ENCODE results near the gene CDC37L1.

The CDC37L1 gene

GRCh38 chr9:4670591-4670990, 8.8 kb upstream of the CDC37L1 start:
- Histone ChIP-seq H3K27ac (no peak overlapping the region), H3K4me3 (no peak overlapping the region), H3K9me3 (no peaks in the 10 kb centered on the region), H3K27me3 (no peaks in the 10 kb centered on the region), H3K4me1 (peaks cover 0 to 7% (median 2%) of the 10 kb centered on the region in 4 donors), H3K36me3 (no peaks in the 10 kb centered on the region)
- DNase-seq, result no peak
- intact Hi-C loops (cut with DNase I; ENCODE audit: low total_unique reads), result no loop called here
- TF ChIP-seq, protein P1, sequence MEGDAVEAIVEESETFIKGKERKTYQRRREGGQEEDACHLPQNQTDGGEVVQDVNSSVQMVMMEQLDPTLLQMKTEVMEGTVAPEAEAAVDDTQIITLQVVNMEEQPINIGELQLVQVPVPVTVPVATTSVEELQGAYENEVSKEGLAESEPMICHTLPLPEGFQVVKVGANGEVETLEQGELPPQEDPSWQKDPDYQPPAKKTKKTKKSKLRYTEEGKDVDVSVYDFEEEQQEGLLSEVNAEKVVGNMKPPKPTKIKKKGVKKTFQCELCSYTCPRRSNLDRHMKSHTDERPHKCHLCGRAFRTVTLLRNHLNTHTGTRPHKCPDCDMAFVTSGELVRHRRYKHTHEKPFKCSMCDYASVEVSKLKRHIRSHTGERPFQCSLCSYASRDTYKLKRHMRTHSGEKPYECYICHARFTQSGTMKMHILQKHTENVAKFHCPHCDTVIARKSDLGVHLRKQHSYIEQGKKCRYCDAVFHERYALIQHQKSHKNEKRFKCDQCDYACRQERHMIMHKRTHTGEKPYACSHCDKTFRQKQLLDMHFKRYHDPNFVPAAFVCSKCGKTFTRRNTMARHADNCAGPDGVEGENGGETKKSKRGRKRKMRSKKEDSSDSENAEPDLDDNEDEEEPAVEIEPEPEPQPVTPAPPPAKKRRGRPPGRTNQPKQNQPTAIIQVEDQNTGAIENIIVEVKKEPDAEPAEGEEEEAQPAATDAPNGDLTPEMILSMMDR (IDR thresholded peaks at IDR 0.05), result no peak

- H3K36me3 ChIP-seq, result no peaks in the 10 kb centered on the region
- H3K9me3 ChIP-seq, result no peaks in the 10 kb centered on the region
- no peak for DNase-seq
- intact Hi-C loops (cut with DNase I; ENCODE audit: low total_unique reads), result no loop called here
- TF ChIP-seq, protein P1 (IDR thresholded peaks at IDR 0.05), result no peak
- no peaks in the 10 kb centered on the region for H3K27me3 ChIP-seq
- H3K4me1 ChIP-seq, result no peaks in the 10 kb centered on the region
- H3K27ac ChIP-seq, result no peak overlapping the region
- H3K4me3 ChIP-seq, result no peak overlapping the region
Measured at GRCh38 chr9:4671737-4672136, 7.6 kb upstream of the CDC37L1 start.

GRCh38 chr9:4674783-4675182, 4.6 kb upstream of the CDC37L1 start:
- TF ChIP-seq, protein P1 (IDR thresholded peaks at IDR 0.05), result no peak
- Histone ChIP-seq H3K27ac (no peak overlapping the region), H3K27me3 (no peaks in the 10 kb centered on the region), H3K9me3 (no peaks in the 10 kb centered on the region), H3K4me3 (no peak overlapping the region), H3K4me1 (peaks cover 0 to 8% (median 3%) of the 10 kb centered on the region in 4 donors), H3K36me3 (no peaks in the 10 kb centered on the region)
- no peak for DNase-seq
- intact Hi-C loops (cut with DNase I; ENCODE audit: low total_unique reads), result no loop called here

DNA sequence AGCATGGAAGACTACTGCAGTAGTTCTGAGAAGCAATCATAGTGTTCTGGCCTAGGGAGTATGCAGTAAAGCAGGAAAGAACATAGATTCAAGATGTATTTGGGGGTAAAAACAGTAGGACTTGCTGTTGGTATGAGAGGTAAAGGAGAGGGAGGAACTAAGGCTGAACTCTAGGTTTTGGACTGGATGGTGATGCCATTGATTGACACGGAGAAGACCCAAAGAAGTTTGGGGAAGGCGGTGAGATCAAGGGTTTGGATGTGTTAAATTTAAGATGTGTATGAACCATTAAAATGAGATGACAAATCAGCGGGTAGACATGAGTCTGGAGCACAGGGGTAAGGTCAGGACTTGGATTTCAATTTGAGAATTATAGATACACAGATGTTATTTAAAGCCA, 2.0 kb upstream of the CDC37L1 start:
- Histone ChIP-seq H3K4me3 (no peak overlapping the region), H3K4me1 (peaks cover 0 to 23% (median 11%) of the 10 kb centered on the region in 4 donors), H3K9me3 (no peaks in the 10 kb centered on the region), H3K27ac (peak overlapping the region in 1 of 2 donors; percentile 99), H3K27me3 (no peaks in the 10 kb centered on the region), H3K36me3 (no peaks in the 10 kb centered on the region)
- TF ChIP-seq, protein P1 (IDR thresholded peaks at IDR 0.05), result no peak
- DNase-seq, result no peak
- intact Hi-C loops (cut with DNase I; ENCODE audit: low total_unique reads), result no loop called here

- DNase-seq, result no peak
Measured at GRCh38 chr9:4678679-4679267, 596 bp upstream of the CDC37L1 start.

More at GRCh38 chr9:4678679-4679267, 596 bp upstream of the CDC37L1 start:
- peak overlapping the region; percentile 81 to 82 for H3K4me3 ChIP-seq
- H3K4me1 ChIP-seq, result peaks cover 0 to 34% (median 12%) of the 10 kb centered on the region in 4 donors
- TF ChIP-seq, protein P1 (IDR thresholded peaks at IDR 0.05), result no peak
- H3K27me3 ChIP-seq, result no peaks in the 10 kb centered on the region
- no peaks in the 10 kb centered on the region for H3K36me3 ChIP-seq
- intact Hi-C loops (cut with DNase I; ENCODE audit: low total_unique reads), result no loop called here
- H3K9me3 ChIP-seq, result no peaks in the 10 kb centered on the region
- peak overlapping the region; percentile 97 to 99 for H3K27ac ChIP-seq

All from tibial artery (tissue), 4 donors.